K562 (cell line): ENCODE results near the gene SLC29A3. TPM values are rescaled to one million over a fixed set of nuclear protein-coding genes. Genes with fewer than 3 reads are reported as not detected.

Source experiments
- ATAC-seq: fragments of 200-7000 bp; cut with Tn5 transposase; 3 replicates; pipeline ENCODE4 v1.9.1; 2020; ENCODE audit warnings: moderate library complexity
- BruUV-seq: library from RNA; stranded (reverse); fragments of 400-500 nt; replicated peaks from 2 replicates; lab custom pipeline; 2021; lab: Mats Ljungman, UMichigan
- CTCF ChIA-PET: fragments of 300-600 bp; formaldehyde crosslinking; extraction: SDS; loops from one replicate; lab custom pipeline; 2021; ENCODE audit warnings: low intra/inter-chr PET ratio; lab: Yijun Ruan, JAX
- POLR2A ChIA-PET: fragments of 300-600, 350-650 bp; sonication (Branson Sonifier 250); formaldehyde crosslinking; extraction: SDS; loops from one replicate; lab custom pipeline; 2021; ENCODE audit warnings: antibody characterized with exemption, inconsistent platforms; lab: Yijun Ruan, JAX
- DNase-seq, 4 experiments: peaks; one replicate each; pipeline versions ENCODE4 v3.0.0 to v3.0.0-alpha.2; 2011 to 2018; ENCODE audit warnings: low spot score in 3 of 4, mixed read lengths in 3 of 4; ENCODE audit errors: extremely low read depth in 1 of 4
- FAIRE-seq: peaks from 2 replicates; lab custom pipeline; 2011; peaks lifted over from hg19 to GRCh38; lab: Jason Lieb, UNC
- H2AFZ ChIP-seq: 2 replicates; pipeline ENCODE4 v1.6.0; 2011; ENCODE audit warnings: low read depth, low read length, control low read depth, inconsistent platforms
- H3K27ac ChIP-seq: fragments of 200-600 bp; 3 replicates; pipeline ENCODE4 v1.8.0; 2011; ENCODE audit warnings: low read depth, mild to moderate bottlenecking, control low read depth, inconsistent platforms, low read length, moderate library complexity, mixed read lengths; ENCODE audit errors: extremely low read depth
- H3K27me3 ChIP-seq, 2 experiments: fragments of 300-600 bp in 1 of 2; 2 replicates in 1 of 2; 3 replicates in 1 of 2; pipeline versions ENCODE4 v1.6.0 to v1.8.0; 2011; ENCODE audit warnings: inconsistent platforms in 2 of 2, low read length in 2 of 2, mild to moderate bottlenecking in 1 of 2, mixed read lengths in 1 of 2, moderate library complexity in 1 of 2; ENCODE audit not compliant: control insufficient read depth in 2 of 2, insufficient read depth in 2 of 2
- H3K36me3 ChIP-seq: fragments of 300-600 bp; 3 replicates; pipeline ENCODE4 v1.8.0; 2011; ENCODE audit warnings: mild to moderate bottlenecking, low read length, inconsistent platforms; ENCODE audit not compliant: control insufficient read depth, insufficient read depth
- H3K4me1 ChIP-seq, 2 experiments: fragments of 200-600 bp in 1 of 2; replicated peaks in 1 of 2; 2 replicates in 1 of 2; 3 replicates in 1 of 2; pipeline versions ENCODE4 v1.5.1 to v1.8.0; 2011; ENCODE audit warnings: inconsistent platforms in 2 of 2, low read length in 2 of 2, mild to moderate bottlenecking in 1 of 2, mixed read lengths in 1 of 2, moderate library complexity in 1 of 2; ENCODE audit not compliant: control insufficient read depth in 2 of 2, insufficient read depth in 2 of 2
- H3K4me2 ChIP-seq: 2 replicates; pipeline ENCODE4 v1.6.1; 2011; ENCODE audit warnings: low read length, control low read depth, inconsistent platforms, mixed read lengths; ENCODE audit not compliant: insufficient read depth
- H3K4me3 ChIP-seq: fragments of 200-600 bp; sonication (generic), shearing (Covaris generic); 2 replicates; pipeline ENCODE4 v1.5.1; 2016; ENCODE audit warnings: control low read depth, inconsistent platforms
- H3K79me2 ChIP-seq: fragments of 200-600 bp; 3 replicates; pipeline ENCODE4 v1.8.0; 2011; ENCODE audit warnings: low read length, inconsistent platforms; ENCODE audit not compliant: control insufficient read depth, insufficient read depth
- H3K9ac ChIP-seq, 2 experiments: 2 replicates each; pipeline versions ENCODE4 v1.6.0 to v1.6.1; 2011; ENCODE audit warnings: low read depth in 2 of 2, low read length in 2 of 2, control low read depth in 1 of 2, inconsistent platforms in 1 of 2, mild to moderate bottlenecking in 1 of 2, mixed read lengths in 1 of 2; ENCODE audit not compliant: insufficient read depth in 1 of 2
- H3K9me1 ChIP-seq: one replicate; pipeline ENCODE4 v1.6.0; 2011; ENCODE audit warnings: inconsistent platforms, mild to moderate bottlenecking, low read length, moderate library complexity; ENCODE audit not compliant: control insufficient read depth, insufficient read depth
- H3K9me3 ChIP-seq: replicated peaks from 2 replicates; pipeline ENCODE4 v1.5.1; 2011; ENCODE audit warnings: low read depth, low read length, inconsistent platforms; ENCODE audit not compliant: control insufficient read depth, insufficient read depth
- H4K20me1 ChIP-seq: replicated peaks from 2 replicates; pipeline ENCODE4 v1.6.1; 2011; ENCODE audit warnings: low read length, inconsistent platforms, mixed read lengths; ENCODE audit not compliant: control insufficient read depth, insufficient read depth
- CBX2 ChIP-seq: fragments of 200-600 bp; sonication (generic); IDR thresholded peaks from one replicate; pipeline ENCODE4 v1.6.1; 2012; ENCODE audit warnings: mild to moderate bottlenecking, low read length, inconsistent platforms; ENCODE audit not compliant: insufficient read depth, poor library complexity, severe bottlenecking
- MECOM ChIP-seq: fragments of 250-450 bp; sonication (Bioruptor Pico); IDR thresholded peaks from 2 replicates; pipeline ENCODE4 v1.8.0; 2022; ENCODE audit warnings: inconsistent platforms
- PCBP2 ChIP-seq: fragments of 200-400 bp; formaldehyde crosslinking; IDR thresholded peaks from 2 replicates; pipeline ENCODE4 v1.6.1; 2018; ENCODE audit warnings: low read length, low read depth, mild to moderate bottlenecking, moderate library complexity; ENCODE audit not compliant: poor library complexity, severe bottlenecking
- SMAD4 ChIP-seq: fragments of 250-450 bp; sonication (Bioruptor Pico); conservative IDR thresholded peaks from 2 replicates; pipeline ENCODE4 v1.8.0; 2021; ENCODE audit warnings: inconsistent platforms, mild to moderate bottlenecking, moderate library complexity
- WGBS: fragments of 100-300 bp; shearing (Covaris generic); methylation state at CpG from one replicate; pipeline ENCODE4 v1.1.6; 2016; ENCODE audit warnings: low coverage, mixed read lengths; ENCODE audit not compliant: insufficient coverage; ENCODE audit errors: missing lambda C conversion rate; 5-methylcytosine and 5-hydroxymethylcytosine counted together
- in situ Hi-C: fragments of 300-500 bp; cut with MboI; formaldehyde crosslinking; loops from 4 replicates; pipeline ENCODE4 v1.15.0; 2018; ENCODE audit warnings: inconsistent platforms, mixed read lengths
- intact Hi-C: fragments of 100-400 bp; cut with micrococcal nuclease; formaldehyde crosslinking; loops from 2 replicates; pipeline ENCODE4 v1.14.2; 2022
- polyA plus RNA-seq, 8 experiments: library from polyadenylated mRNA; depleted of rRNA in 4 of 8; stranded (reverse) in 5 of 8; unstranded in 3 of 8; fragments of >200 nt; fragmentation: Nextera tagmentation in 2 of 8; fragmentation: Illumina TruSeq in 1 of 8; extraction: Ambion mirVana in 2 of 8; extraction: Trizol in 1 of 8; gene quantifications; 2 replicates each; pipeline versions ENCODE4 v1.2.1 to v1.2.3, GENCODE V29; 2011 to 2014; ENCODE audit warnings: inconsistent platforms in 1 of 8, missing spikeins in 1 of 8
- total RNA-seq, 7 experiments: library from RNA; depleted of rRNA in 6 of 7; stranded (reverse); fragments of >200 nt in 6 of 7; fragmentation: Illumina TruSeq in 2 of 7; extraction: Trizol in 2 of 7; gene quantifications; 2 replicates each; pipeline versions ENCODE4 v1.2.1 to v1.2.3, GENCODE V29; 2011 to 2021; ENCODE audit warnings: low replicate concordance in 1 of 7
- TF ChIP-seq, protein P1 (sequence below): fragments of 250-450 bp; sonication (Bioruptor Pico); IDR thresholded peaks from 2 replicates; pipeline ENCODE4 v1.4.0; 2020

Gene SLC29A3
- total and polyA plus RNA-seq, 9 of the 15 experiments (the other 6 are each of a cell fraction or from before 2014, with no cell fraction given) = 2.1 to 10.7 (median 4.6) TPM

DNA sequence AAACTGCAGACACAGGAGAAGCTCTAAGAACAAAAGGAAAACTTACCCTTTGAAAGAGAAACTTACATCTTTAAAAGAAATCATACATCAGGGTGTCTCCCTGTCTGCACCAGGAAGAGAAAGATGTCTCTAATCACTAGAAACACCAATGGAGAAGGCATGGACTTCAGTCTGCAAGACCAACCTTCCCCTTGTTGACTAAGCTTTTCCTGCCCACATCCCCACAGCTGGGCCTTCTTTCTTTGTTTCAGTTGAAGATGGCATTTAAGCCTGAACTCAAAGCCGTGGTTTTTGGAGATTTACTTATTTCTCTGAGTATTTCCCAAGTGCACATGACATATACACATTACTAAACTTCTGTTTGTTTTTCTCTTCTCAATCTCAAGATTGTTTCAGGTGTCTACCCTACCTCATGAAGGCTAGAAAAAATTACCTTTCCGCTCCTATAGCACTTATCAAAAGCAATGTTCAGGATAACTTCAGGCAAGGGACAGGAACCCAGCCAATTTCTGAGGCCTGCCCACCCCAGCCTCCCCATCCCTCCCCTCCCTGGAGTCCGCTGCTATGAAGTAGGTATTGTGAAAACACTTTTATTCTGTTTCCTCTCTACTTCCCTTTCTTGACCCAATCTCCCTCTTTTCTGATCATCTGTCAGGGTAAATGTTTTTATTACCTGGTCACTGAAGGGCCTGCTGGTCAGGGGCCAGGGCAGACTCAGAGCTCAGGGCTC, 2.8 kb upstream of the SLC29A3 start (continued):
- TF ChIP-seq CBX2 (no peak), PCBP2 (no peak), SMAD4 (CRISPR knock-in tag) (no peak)
- TF ChIP-seq, protein P1, sequence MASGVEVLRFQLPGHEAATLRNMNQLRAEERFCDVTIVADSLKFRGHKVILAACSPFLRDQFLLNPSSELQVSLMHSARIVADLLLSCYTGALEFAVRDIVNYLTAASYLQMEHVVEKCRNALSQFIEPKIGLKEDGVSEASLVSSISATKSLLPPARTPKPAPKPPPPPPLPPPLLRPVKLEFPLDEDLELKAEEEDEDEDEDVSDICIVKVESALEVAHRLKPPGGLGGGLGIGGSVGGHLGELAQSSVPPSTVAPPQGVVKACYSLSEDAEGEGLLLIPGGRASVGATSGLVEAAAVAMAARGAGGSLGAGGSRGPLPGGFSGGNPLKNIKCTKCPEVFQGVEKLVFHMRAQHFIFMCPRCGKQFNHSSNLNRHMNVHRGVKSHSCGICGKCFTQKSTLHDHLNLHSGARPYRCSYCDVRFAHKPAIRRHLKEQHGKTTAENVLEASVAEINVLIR (CRISPR knock-in tag) = no peak

DNA sequence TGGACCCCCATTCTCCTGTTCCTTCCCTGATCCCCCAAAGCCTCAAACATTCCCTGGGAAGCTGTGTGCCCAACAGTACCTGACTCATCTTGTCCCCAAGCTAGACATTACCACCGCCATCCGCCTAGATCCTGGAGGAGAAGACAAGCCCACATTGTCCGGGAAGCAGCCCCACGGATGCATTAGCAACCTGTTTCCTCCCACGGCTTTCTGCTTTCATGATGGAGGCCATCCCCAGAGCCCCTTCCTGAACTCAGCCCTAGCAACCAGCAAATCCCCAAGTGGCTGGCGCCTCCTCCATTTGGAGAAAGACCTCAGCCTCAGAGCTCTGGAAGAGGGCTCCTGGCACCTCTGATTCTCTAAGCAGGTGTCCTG, 2.3 kb upstream of the SLC29A3 start:
- ATAC-seq (no peak), FAIRE-seq (no peak), DNase-seq (no peak)
- H3K4me2 ChIP-seq = no peak overlapping the region
- ChIA-PET CTCF (interaction anchor here (5.8 kb wide), 1 partner anchor 580 kb away, joined by 32 read pairs; no protein-coding TSS in a partner anchor), POLR2A (interaction anchor here (0.9 to 1.8 kb wide), 2 partner anchors 11 to 32 kb away, joined by 3 to 5 read pairs; no protein-coding TSS in a partner anchor)
- no peaks in the 10 kb centered on the region for H3K9me1 ChIP-seq
- TF ChIP-seq MECOM (CRISPR knock-in tag) = no peak
- H3K79me2 ChIP-seq = 0 out of 3 replicates have a peak, but pooled peaks cover 2% of the 10 kb centered on the region
- H3K27me3 ChIP-seq = no peaks in the 10 kb centered on the region
- H2AFZ ChIP-seq = no peak overlapping the region
- in situ Hi-C loops (loop anchor here (5.0 to 25.0 kb wide), 3 partner anchors 251 to 1021 kb away; no protein-coding TSS in a partner anchor), intact Hi-C loops (loop anchor here (5.0 to 10.0 kb wide), 2 partner anchors 166 to 728 kb away; no protein-coding TSS in a partner anchor)
- peaks cover 16 to 23% of the 10 kb centered on the region in 2 experiments for H3K4me1 ChIP-seq
- no peaks in the 10 kb centered on the region for H4K20me1 ChIP-seq
- no peak overlapping the region for H3K4me3 ChIP-seq
- no peak overlapping the region for H3K27ac ChIP-seq
- BruUV-seq = no TSS peak
- H3K9ac ChIP-seq = peak overlapping the region in 1 of 2 experiments; percentile 46; a peak in 1 of 4 replicates
- H3K9me3 ChIP-seq = no peaks in the 10 kb centered on the region
- no peaks in the 10 kb centered on the region for H3K36me3 ChIP-seq
- WGBS = 21% methylated on average over 6 of the region's 6 CpGs
